Astrocyte (in vitro differentiated cells and primary cell): Measurements from ENCODE around the gene CEP131.

Experiments used
- EZH2 ChIP-seq: IDR thresholded peaks from 2 replicates; pipeline ENCODE4 v1.6.1; 2012; ENCODE audit warnings: mild to moderate bottlenecking, low read length, inconsistent platforms; ENCODE audit not compliant: insufficient read depth
- TF ChIP-seq, protein P1 (sequence below): IDR thresholded peaks from 2 replicates; pipeline ENCODE4 v1.5.1; 2011; ENCODE audit warnings: low read depth, mild to moderate bottlenecking, inconsistent platforms, low read length, moderate library complexity; ENCODE audit not compliant: insufficient read depth

- TF ChIP-seq, protein P1, sequence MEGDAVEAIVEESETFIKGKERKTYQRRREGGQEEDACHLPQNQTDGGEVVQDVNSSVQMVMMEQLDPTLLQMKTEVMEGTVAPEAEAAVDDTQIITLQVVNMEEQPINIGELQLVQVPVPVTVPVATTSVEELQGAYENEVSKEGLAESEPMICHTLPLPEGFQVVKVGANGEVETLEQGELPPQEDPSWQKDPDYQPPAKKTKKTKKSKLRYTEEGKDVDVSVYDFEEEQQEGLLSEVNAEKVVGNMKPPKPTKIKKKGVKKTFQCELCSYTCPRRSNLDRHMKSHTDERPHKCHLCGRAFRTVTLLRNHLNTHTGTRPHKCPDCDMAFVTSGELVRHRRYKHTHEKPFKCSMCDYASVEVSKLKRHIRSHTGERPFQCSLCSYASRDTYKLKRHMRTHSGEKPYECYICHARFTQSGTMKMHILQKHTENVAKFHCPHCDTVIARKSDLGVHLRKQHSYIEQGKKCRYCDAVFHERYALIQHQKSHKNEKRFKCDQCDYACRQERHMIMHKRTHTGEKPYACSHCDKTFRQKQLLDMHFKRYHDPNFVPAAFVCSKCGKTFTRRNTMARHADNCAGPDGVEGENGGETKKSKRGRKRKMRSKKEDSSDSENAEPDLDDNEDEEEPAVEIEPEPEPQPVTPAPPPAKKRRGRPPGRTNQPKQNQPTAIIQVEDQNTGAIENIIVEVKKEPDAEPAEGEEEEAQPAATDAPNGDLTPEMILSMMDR: no peak
- TF ChIP-seq EZH2: no peak
Measured at GRCh38 chr17:81162491-81162890, 60.3 kb downstream of the CEP131 start.
